HG03520 (cell line): ENCODE data around the gene SPTBN1.
"Not testable (repeated sequence)": the region's sequence is repeated elsewhere in the genome, so short reads cannot be mapped to it uniquely, and the experiment has no call there.

Experiments
- ATAC-seq: cut with Tn5 transposase; IDR thresholded peaks from one replicate; pipeline ENCODE4 v1.9.1; 2021; ENCODE audit warnings: mild to moderate bottlenecking, moderate library complexity; ENCODE audit not compliant: unreplicated experiment

Gene SPTBN1

DNA sequence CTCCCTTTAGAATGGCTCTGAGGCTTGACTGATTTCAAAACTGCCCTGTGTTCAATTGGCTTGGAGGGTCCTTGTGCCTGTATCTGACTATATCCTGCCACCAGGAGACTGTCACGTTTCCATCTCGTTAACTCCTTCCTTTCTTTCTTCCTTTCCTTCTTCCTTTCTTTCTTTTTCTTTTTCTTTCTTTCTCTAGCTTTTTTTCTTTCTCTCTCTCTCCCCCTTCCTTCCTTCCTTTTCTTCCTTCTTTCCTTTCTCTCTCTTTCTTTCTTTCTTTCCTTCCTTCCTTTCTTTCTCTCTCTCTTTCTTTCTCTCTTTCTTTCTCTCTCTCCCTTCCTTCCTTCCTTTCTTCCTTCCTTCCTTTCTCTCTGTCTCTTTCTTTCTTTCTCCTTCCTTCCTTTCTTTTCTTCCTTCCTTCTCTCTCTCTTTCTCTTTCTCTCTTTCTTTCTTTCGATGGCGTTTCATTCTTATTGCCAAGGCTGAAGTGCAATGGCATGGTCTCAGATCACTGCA lies 229.2 kb downstream of the SPTBN1 start:
- ATAC-seq: no peak

DNA sequence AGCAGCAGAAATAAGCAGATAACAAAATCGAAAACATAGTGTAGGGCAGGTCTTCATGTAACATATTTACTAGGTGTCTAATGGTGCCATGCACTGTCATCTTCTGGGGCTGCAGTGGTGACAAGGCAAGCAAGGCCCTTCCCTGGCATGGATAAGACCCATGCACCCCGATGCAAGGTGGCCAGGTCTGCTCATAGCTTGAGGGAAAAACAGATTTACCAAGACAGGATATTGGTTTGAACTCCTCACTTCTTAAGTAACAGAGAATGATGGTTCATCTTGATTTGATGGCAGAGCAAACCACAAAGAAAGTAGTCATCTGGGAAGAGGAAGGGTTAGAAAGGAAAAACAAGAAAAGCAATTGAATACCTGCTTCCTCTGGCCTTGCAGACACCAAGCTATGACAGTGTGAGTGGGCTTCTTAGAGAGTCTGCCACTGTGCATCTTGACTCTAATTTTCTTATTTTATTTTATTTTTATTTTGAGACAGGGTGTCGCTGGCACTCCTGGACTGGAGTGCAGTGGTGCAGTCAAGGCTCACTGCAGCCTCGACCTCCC lies 231.5 kb downstream of the SPTBN1 start:
- no peak for ATAC-seq

DNA sequence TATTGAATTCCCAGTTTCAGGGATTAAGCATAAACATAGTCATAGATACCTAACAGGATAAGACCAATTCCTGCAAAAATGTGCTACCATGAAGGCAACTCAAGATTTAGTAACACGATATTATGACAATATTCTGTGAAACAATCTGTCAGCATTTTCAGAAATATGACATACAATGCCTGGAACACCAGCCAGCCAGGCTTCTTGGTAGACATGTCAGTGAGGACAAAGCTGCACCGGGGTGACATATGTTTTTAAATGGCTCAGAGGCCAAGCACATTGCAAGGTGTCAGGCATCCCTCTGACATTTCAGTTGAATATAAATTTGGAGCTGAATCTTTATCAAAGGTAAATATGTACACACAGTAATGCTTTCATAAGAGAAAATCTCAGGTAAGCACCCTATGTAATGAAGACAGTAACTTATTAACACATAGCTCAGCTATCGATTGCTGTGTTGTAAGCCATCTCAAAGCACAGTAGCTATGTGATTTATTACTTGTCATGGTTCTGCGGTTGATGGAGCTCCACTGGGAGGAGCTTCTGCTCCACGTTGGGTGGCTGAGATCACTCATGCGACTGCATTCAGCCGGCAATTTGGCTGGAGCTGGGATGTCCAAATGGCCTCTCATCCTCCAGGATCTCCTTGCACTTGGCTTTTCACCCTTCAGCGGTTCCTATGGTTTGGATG lies 235.5 kb downstream of the SPTBN1 start:
- ATAC-seq: no peak

DNA sequence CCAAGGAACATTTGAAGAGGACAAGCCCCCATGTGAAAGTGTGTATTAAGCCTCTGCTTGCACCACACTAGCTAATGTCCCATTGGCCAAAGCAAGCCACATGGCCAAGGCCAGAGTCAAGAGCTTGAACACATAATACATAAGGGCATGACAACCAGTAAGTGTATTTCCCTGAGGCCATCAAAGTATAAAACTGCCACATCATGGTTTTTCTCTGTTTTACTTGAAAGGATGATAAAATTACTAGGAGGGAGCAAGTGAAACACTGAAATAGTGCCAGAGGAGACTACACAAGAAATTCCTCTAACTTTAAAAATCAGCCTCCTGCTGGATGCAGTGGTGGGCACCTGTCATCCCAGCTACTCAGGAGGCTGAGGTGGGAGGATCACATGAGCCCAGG lies 236.4 kb downstream of the SPTBN1 start:
- no peak for ATAC-seq

DNA sequence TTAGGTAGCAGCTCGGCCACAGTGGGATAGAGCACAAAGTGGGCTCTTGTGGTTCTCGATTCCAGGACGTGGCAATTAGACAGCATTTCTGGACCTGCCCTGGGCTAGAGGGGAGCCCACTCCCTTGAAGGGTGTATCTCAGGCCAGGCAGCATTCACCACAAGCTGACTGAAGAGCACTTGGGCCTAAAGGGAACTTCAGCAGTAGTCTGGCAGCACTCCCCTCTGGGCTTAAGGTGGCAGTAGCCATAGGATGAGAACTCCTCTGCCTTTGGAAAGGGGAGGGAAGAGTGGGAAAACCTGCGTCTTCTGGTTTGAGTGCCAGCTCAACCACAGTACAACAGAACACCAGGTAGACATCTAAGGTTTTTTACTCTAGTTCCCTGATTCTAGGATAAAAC lies 239.3 kb downstream of the SPTBN1 start:
- no peak for ATAC-seq

DNA sequence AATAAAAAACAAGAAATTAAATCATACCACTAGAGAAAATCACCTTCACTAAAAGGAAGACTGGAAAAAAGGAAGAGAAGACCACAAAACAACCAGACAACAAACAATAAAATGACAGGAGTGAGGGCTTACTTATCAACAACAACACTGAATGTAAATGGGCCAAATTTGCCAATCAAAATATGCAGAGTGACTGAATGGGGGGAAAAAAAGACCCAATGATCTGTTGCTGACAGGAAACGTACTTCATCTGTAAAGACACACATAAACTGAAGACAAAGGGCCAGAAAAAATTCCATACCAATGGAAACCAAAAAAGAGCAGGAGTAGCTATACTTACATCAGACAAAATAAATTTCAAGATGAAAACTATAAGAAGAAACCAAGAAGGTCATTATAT lies 241.8 kb downstream of the SPTBN1 start:
- no peak for ATAC-seq

DNA sequence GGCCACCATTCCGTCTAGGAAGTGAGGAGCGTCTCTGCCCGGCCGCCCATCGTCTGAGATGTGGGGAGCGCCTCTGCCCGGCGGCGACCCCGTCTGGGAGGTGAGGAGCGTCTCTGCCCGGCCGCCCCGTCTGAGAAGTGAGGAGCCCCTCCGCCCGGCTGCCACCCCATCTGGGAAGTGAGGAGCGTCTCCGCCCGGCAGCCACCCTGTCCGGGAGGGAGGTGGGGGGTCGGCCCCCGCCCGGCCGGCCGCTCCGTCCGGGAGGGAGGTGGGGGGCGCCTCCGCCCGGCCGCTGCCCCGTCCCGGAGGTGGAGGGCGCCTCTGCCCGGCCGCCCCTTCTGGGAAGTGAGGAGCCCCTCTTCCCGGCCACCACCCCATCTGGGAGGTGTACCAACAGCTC lies 242.8 kb downstream of the SPTBN1 start:
- not testable (repeated sequence) for ATAC-seq

DNA sequence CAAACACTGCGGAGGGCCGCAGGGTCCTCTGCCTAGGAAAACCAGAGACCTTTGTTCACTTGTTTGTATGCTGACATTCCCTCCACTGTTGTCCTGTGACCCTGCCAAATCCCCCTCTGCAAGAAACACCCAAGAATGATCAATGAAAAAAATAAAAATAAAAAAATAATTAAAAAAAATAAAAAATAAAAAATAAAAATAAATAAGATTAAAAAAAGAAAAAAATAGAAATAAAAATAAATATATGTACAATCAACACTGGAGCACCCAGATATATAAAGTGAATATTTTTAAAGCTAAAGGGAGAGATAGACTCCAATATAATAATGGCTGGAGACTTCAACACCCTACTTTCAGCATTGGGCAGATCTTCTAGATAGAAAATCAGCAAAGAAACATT lies 243.5 kb downstream of the SPTBN1 start:
- ATAC-seq: no peak

DNA sequence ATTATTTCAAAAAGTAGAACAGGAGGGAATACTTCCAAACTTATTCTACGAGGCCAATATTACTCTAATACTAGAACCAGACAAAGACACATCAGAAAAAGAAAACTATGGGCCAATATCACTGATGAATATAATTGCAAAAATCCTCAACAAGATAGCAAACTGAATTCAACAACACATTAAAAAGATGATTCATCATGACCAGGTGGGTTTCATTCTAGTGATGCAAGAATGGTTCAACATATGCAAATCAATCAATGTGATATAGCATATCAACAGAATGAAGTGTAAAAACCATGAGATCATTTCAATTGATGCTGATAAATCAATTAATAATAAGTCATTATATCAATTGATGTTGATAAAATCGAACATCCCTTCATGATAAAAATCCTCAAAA lies 244.9 kb downstream of the SPTBN1 start:
- ATAC-seq: no peak

DNA sequence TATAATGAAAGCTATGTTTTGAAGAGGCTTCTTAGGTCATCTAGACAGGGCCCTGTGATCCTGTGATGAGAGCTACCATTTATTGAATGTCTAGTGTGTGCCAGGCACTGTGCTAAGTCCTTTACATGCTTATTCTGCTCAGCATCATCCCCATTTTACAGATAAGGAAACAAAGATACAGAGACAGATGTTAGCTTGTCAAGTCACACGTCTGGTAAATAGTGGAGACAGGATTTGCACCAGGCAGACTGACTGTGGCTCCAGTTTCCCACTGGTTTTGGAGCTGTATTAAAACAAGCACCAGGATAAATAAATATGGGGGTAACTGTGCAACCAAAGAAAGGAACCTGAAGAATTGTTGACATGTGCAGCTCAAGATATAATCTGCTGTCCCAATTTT lies 248.1 kb downstream of the SPTBN1 start:
- ATAC-seq: no peak

DNA sequence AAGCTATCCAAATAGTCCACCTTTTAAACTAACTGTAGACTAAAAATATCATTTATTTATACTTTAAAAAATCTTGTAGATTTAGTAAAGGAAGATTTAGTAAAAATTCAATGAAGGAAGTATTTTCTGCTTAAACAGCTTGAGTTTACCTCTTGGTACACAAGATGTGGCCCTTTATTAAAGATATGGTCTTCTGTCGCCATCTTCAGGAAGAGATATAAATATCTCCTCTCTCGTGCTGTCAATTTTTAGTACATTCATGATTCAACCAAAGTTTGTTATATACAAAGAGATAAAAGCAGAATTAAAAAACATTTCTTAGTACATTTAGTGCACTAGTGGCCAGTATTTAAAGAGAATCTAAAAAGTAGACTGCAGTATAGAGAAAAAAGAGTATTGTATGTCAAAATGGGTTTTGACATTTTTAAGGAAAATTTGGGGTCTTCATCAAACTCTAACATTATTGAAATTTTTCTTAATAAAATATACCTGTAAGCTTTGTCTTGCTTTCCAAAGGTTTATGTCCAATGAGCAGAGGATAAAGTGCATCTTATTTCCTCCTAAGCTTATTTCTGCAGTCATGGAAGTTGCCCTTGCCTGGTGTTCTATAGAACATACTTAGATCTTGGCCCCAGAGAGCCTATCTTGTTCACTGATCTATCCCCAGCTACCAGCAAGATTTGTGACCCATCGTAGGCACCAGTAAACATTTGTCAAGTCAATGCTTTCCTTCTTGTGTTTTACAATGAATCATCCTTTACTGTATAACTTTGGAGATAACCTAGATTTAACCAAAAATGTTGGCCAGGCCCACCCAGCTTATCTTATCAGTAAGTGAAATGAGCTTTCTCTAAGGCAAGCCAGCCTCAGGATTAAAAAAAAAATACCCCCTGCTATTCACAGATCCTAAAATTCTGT lies 248.8 kb downstream of the SPTBN1 start:
- no peak for ATAC-seq

DNA sequence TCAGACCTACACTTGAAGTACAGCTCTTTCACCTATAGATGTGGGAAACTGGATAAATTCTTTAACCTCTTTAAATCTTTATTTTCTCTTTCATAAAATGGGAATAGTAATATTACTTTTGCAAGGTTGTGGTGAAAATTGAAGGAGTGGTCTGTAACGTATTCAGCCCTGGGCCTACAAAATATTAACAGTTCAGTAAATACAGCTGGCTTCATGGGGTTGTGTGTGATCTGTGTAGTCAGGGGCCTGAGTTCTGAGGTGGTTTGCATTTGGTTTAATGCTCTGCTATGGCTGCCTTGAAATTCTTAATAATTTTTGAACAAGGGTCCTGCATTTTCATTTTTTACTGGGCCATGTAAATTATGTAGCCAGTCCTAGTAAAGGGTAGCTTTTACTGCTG lies 250.5 kb downstream of the SPTBN1 start:
- ATAC-seq: no peak

DNA sequence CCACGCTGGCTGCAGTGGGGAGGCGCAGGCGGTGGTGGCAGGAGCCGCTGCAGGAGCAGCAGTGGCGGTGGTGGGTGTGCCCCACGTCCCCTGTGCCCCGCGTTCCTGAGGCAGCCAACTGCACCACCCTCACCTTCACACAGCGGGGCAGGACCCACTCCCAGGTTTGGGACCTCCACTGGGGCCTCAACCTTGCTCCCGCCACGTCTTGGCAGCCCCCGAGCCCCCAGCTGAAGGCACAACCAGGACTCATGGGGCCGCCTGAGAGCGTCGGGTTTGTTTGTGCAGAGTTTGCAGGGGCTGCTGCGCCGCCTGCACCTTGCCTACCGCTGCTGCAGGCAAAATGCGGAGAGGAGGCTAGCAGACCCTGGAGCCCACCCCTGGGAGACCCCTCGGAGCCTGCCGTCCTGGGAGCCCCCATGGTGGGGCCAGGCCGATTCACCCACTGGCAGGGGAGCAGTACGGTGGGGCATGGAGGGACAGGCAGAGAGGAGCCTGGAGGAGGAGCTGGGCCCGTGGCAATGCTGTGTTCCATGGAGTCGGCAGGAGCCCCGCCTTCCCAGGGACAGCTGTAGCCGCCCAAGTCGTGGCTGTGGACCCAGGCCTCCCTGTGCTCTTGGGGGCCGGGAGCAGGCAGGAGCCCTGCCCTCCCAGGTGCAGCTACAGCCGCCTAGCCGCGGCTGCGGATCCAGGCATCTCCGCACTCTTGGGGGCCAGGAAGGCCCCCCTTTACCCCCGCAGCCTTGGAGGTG lies 252.6 kb downstream of the SPTBN1 start:
- no peak for ATAC-seq

DNA sequence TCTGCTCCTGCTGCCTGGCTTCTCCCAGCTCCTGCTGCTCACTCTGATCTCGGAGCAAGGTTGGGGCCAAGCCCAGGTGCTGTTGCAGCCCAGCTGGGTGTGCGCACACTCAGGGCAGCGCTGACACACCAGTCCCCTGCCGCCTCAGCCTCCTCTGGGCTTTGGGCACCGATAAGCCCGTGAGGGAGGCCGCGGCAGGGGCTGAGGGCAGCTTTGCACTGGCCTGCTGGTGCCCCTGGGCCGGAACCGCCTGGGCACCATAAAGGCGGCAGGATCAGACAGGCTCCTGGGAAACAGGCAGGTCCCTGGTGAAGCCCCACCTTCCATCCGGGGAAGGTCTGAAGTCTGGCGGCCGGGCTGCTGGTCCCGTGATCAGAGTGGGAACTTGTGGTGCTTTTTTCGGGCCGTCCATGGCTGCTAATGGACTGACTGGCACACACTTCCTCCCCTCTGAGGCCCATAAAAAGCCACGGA lies 253.2 kb downstream of the SPTBN1 start:
- no peak for ATAC-seq

DNA sequence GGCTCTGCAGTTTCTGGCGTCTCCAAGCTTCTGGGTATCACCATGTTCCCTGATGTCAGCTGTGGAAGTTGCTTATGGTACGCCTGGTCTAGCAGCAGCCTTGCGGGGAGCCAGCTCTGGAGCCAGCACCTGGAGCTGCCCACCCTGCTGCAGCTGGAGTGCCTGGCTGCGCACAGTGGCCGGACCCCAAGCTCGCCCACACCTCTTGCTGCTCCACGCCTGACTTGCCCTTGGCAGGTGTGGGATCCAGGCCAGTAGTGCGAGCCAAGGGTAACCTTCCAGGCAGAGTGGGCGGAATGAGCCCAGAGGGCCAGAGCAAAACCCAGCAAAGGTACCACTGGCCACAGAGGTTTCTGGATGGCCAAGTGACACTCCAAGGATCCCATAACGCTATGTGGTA lies 254.1 kb downstream of the SPTBN1 start:
- ATAC-seq: no peak

DNA sequence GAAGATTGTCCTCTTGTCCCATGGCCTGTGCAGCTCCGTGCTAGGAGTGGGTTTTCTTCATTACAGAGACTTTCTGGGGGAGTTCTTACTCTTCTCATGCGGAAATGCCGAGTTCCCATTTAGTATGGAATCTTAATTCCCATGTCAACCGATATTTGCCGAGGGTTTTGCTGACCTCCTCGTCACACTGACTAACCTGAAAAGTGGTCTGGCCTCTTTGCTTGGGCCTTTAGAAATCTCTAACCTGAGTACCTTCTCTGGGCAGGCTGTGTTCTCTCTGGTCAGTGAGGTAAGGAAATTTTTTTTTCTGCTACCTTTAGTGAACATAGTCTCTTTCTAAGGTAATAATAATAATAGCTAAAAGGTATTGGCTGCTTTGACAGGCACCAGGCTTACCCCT lies 256.4 kb downstream of the SPTBN1 start:
- no peak for ATAC-seq

DNA sequence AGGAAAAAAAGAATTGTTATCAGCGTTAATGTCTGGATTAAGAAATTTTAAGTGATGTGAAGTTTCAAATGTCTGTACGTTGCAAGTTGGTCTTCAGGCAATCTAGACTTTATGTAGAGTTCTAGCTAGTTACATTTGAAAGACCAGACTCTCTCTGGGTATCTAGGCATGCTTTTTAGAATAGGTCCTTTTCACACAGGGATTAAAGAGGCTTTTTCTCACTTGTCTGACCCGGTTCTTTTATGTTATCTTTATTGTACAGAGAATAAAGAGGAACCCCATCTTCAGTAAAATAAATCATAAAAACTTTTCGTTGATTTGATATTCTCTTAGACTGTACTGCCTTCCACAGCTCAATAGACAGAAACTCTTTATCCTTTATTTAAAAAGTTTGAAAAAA lies 258.9 kb downstream of the SPTBN1 start:
- ATAC-seq: no peak

DNA sequence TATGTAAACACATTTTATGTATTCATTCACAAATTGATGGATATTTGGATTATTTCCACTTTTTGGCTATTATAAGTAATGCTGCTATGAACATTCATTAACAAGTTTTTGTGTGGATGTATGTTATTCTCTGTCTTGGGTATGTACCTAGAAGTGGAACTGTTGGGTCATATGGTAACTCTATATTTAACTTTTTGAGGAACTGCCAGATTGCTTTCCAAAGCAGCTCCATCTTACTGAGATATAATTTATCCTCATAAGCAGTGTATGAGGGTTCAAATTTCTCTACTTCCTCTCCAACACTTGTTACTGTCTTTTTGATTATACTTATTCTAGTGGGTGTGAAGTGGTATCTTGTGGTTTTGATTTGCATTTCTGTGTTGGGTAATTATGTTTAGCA lies 260.2 kb downstream of the SPTBN1 start:
- ATAC-seq: no peak

DNA sequence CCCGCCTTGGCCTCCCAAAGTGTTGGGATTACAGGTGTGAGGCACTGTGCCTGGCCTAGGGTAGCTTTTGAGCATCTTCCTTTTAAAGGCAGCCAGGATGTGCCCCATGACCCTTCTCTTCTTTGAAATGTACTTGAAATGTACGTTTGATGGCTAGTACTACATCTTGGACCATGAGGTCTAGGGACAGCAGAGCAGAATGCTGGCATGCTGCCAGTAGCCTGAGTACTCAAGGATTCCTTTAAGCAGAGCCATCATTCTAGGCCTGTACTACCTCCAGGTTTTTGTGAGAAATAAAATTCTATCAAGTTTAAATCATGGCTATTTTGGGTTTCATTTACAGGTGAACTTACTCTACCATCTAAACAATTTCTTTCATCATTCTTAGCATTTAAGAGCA lies 264.4 kb downstream of the SPTBN1 start:
- ATAC-seq: no peak
